RKO (cell line): ENCODE data around the gene CEP192.
"Not testable (repeated sequence)": the region's sequence is repeated elsewhere in the genome, so short reads cannot be mapped to it uniquely, and the experiment has no call there.

Source experiments
- DNase-seq: peaks from one replicate; pipeline ENCODE4 v3.0.0-alpha.2; 2016; ENCODE audit warnings: low spot score

CEP192 gene

GRCh38 chr18:13028869-13029268 is 37.7 kb downstream of the CEP192 start:
- no peak for DNase-seq

GRCh38 chr18:13032173-13032572 is 41.0 kb downstream of the CEP192 start:
- DNase-seq = no peak

- no peak for DNase-seq
These were observed 44.2 kb downstream of the CEP192 start for GRCh38 chr18:13035249-13035914.

- no peak for DNase-seq
These were observed 45.6 kb downstream of the CEP192 start for GRCh38 chr18:13036622-13037320.

GRCh38 chr18:13039806-13040205 is 48.6 kb downstream of the CEP192 start:
- no peak for DNase-seq

GRCh38 chr18:13043066-13043465 is 51.9 kb downstream of the CEP192 start:
- no peak for DNase-seq

- no peak for DNase-seq
These were observed 57.0 kb downstream of the CEP192 start for GRCh38 chr18:13048061-13048595.

GRCh38 chr18:13051159-13051558 is 60.0 kb downstream of the CEP192 start:
- no peak for DNase-seq

GRCh38 chr18:13051950-13052349 is 60.8 kb downstream of the CEP192 start:
- no peak for DNase-seq

GRCh38 chr18:13054336-13054735 is 63.2 kb downstream of the CEP192 start:
- no peak for DNase-seq

- no peak for DNase-seq
These were observed 70.5 kb downstream of the CEP192 start for GRCh38 chr18:13061630-13062189.

- DNase-seq = no peak
These were observed 76.0 kb downstream of the CEP192 start for GRCh38 chr18:13067124-13067523.

- no peak for DNase-seq
These were observed 76.8 kb downstream of the CEP192 start for GRCh38 chr18:13067966-13068365.

- no peak for DNase-seq
These were observed 79.3 kb downstream of the CEP192 start for GRCh38 chr18:13070460-13070859.

- DNase-seq = no peak
These were observed 85.7 kb downstream of the CEP192 start for GRCh38 chr18:13076886-13077285.

- no peak for DNase-seq
These were observed 86.3 kb downstream of the CEP192 start for GRCh38 chr18:13077473-13077872.

- not testable (repeated sequence) for DNase-seq
These were observed 86.9 kb downstream of the CEP192 start for GRCh38 chr18:13078065-13078464.

GRCh38 chr18:13086906-13087305 is 95.7 kb downstream of the CEP192 start:
- DNase-seq = no peak

- no peak for DNase-seq
These were observed 104.3 kb downstream of the CEP192 start for GRCh38 chr18:13095466-13095865.

GRCh38 chr18:13096232-13096631 is 105.1 kb downstream of the CEP192 start:
- no peak for DNase-seq

- DNase-seq = no peak
These were observed 105.6 kb downstream of the CEP192 start for GRCh38 chr18:13096719-13097118.

GRCh38 chr18:13098104-13098503 is 106.9 kb downstream of the CEP192 start:
- not testable (repeated sequence) for DNase-seq

- no peak for DNase-seq
These were observed 108.0 kb downstream of the CEP192 start for GRCh38 chr18:13099113-13099512.
